ENCODE data around the gene FAM241A. TPM values are rescaled to one million over a fixed set of nuclear protein-coding genes. Genes with fewer than 3 reads are reported as not detected.
A peak's percentile ranks its signal among the peaks of the same experiment; 100 is the strongest.

FAM241A gene
- total and polyA plus RNA-seq, 4 donors, result 2.7 to 4.2 (median 2.9) TPM

DNA sequence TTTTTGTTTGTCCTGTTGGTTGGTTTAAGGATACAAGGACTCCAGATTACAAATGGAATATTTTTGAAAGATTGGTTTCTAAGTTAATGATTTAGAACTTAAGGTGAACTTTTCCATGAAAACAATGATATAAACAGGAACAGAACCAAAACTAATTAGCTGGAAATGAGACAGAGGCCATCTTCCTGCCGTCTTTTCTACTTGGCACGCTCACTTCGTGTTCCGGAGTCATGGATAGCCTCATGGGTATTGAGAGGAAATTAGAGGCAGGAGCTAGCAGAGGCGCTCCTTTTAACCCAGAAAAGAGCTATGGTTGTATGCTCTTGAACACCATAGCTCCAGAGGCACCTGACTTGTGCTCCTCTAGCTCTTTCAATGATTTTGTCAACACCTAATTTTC, 2.4 kb downstream of the FAM241A start:
- ATAC-seq (ENCODE audit: insufficient read depth, low FRiP score) (no peak), DNase-seq (no peak)
- H3K9me3 ChIP-seq (ENCODE audit: control insufficient read depth in 4 of 4, insufficient read depth in 3 of 4, low read length in 3 of 4), result no peaks in the 10 kb centered on the region
- peak overlapping the region; percentile 23 to 70 for H3K27ac ChIP-seq (ENCODE audit: low read depth in 1 of 2, low read length in 1 of 2)
- WGBS, 2 donors, result 41 to 48% methylated on average over 5 of the region's 5 CpGs
- peaks cover 0 to 6% (median 5%) of the 10 kb centered on the region in 3 donors for H3K27me3 ChIP-seq (ENCODE audit: control insufficient read depth in 3 of 3, insufficient read depth in 3 of 3, low read length in 2 of 3)
- peaks cover 0 to 19% (median 0%) of the 10 kb centered on the region in 5 donors for H3K4me1 ChIP-seq (ENCODE audit: control insufficient read depth in 5 of 5, insufficient read depth in 5 of 5, low read length in 5 of 5)
- H3K9ac ChIP-seq (ENCODE audit: insufficient read depth in 1 of 2, low read length in 2 of 2), result no peak overlapping the region
- no peaks in the 10 kb centered on the region for H3K36me3 ChIP-seq (ENCODE audit: control insufficient read depth in 4 of 4, insufficient read depth in 4 of 4, low read length in 4 of 4)
- TF ChIP-seq, protein P1, sequence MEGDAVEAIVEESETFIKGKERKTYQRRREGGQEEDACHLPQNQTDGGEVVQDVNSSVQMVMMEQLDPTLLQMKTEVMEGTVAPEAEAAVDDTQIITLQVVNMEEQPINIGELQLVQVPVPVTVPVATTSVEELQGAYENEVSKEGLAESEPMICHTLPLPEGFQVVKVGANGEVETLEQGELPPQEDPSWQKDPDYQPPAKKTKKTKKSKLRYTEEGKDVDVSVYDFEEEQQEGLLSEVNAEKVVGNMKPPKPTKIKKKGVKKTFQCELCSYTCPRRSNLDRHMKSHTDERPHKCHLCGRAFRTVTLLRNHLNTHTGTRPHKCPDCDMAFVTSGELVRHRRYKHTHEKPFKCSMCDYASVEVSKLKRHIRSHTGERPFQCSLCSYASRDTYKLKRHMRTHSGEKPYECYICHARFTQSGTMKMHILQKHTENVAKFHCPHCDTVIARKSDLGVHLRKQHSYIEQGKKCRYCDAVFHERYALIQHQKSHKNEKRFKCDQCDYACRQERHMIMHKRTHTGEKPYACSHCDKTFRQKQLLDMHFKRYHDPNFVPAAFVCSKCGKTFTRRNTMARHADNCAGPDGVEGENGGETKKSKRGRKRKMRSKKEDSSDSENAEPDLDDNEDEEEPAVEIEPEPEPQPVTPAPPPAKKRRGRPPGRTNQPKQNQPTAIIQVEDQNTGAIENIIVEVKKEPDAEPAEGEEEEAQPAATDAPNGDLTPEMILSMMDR (IDR thresholded peaks at IDR 0.05; ENCODE audit: control extremely low read depth, extremely low read depth), result no peak
- no peak overlapping the region for H3K4me3 ChIP-seq

DNA sequence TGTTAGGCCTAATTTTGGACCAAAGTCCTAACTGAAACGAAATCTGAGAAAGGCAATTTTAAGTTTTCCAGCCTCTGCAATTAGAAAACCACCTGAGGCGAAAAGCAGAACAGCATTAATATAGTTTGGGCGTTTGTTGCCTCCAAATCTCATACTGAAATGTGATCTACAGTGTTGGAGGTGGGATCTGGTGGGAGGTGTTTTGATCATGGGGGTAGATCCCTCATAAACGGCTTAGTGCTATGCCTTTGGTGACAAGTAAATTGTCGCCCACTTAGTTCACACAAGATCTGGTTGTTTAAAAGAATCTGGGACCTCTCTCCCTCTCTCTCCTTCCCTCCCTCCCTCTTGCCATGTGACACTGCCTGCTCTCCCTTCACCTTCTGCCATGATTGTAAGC, 5.7 kb downstream of the FAM241A start:
- ATAC-seq (ENCODE audit: insufficient read depth, low FRiP score) (no peak), DNase-seq (no peak)
- Histone ChIP-seq H3K27me3 (ENCODE audit: control insufficient read depth in 3 of 3, insufficient read depth in 3 of 3, low read length in 2 of 3) (peaks cover 0 to 6% (median 5%) of the 10 kb centered on the region in 3 donors), H3K4me1 (ENCODE audit: control insufficient read depth in 5 of 5, insufficient read depth in 5 of 5, low read length in 5 of 5) (peaks cover 0 to 17% (median 4%) of the 10 kb centered on the region in 5 donors), H3K9me3 (ENCODE audit: control insufficient read depth in 4 of 4, insufficient read depth in 3 of 4, low read length in 3 of 4) (no peaks in the 10 kb centered on the region), H3K27ac (ENCODE audit: low read depth in 1 of 2, low read length in 1 of 2) (no peak overlapping the region), H3K4me3 (no peak overlapping the region), H3K36me3 (ENCODE audit: control insufficient read depth in 4 of 4, insufficient read depth in 4 of 4, low read length in 4 of 4) (no peaks in the 10 kb centered on the region), H3K9ac (ENCODE audit: insufficient read depth in 1 of 2, low read length in 2 of 2) (no peak overlapping the region)
- 92 to 95% methylated on average over 5 of the region's 5 CpGs for WGBS, 2 donors
- TF ChIP-seq, protein P1 (IDR thresholded peaks at IDR 0.05; ENCODE audit: control extremely low read depth, extremely low read depth), result no peak

DNA sequence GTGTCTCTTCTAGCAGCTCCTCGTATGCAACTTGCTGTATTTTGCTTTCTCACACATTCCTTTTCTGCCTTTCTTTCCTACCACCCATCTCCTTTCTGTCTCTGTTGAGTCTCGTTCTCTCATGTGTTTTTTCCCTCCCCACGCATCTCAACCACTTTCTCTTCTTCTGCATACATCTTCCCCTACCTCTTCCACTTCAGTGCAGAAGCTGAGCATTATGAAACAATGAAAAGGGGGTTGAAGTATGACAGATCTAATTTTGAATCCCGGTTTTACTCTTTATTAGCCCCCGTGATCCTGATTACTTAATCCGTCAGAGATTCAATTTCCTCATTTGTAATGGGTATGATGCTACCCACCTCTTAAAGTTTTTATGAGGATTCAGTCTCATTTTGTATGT, 7.3 kb downstream of the FAM241A start:
- Histone ChIP-seq H3K27me3 (ENCODE audit: control insufficient read depth in 3 of 3, insufficient read depth in 3 of 3, low read length in 2 of 3) (peaks cover 0 to 5% (median 0%) of the 10 kb centered on the region in 3 donors), H3K4me3 (no peak overlapping the region), H3K36me3 (ENCODE audit: control insufficient read depth in 4 of 4, insufficient read depth in 4 of 4, low read length in 4 of 4) (no peaks in the 10 kb centered on the region), H3K9me3 (ENCODE audit: control insufficient read depth in 4 of 4, insufficient read depth in 3 of 4, low read length in 3 of 4) (no peaks in the 10 kb centered on the region), H3K27ac (ENCODE audit: low read depth in 1 of 2, low read length in 1 of 2) (no peak overlapping the region), H3K4me1 (ENCODE audit: control insufficient read depth in 5 of 5, insufficient read depth in 5 of 5, low read length in 5 of 5) (peaks cover 0 to 19% (median 4%) of the 10 kb centered on the region in 5 donors), H3K9ac (ENCODE audit: insufficient read depth in 1 of 2, low read length in 2 of 2) (no peak overlapping the region)
- TF ChIP-seq, protein P1 (IDR thresholded peaks at IDR 0.05; ENCODE audit: control extremely low read depth, extremely low read depth), result no peak
- DNase-seq, result no peak
- 40 to 63% methylated on average over 6 of the region's 6 CpGs for WGBS, 2 donors
- ATAC-seq (ENCODE audit: insufficient read depth, low FRiP score), result no peak

DNA sequence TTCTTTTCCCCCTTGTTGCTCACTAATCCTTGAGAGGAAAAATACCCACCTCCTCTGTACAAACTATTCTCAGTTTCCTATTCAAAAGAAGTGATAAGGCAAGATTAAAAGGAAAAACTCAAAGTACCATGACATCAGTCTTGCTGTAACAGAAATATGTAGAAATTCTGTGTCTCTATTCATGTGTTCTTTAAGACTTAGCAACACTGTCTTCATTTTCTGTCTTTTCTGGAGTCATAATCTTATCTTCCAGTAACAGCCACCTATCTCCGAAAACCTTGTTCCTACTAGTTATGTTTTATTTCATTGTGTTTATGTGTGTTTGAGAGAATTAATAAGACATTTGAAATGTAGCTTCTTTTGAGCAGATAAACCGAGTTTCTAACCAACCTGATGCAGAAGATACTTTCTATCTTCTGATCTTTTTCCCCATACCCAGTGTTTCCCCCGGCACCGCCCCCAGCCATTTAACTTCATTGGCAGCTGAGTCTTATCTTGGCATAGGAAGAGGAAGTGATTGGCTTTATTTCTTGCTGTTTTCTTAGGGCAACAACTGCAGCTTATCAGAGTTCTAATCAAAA, 8.0 kb downstream of the FAM241A start:
- TF ChIP-seq, protein P1 (IDR thresholded peaks at IDR 0.05; ENCODE audit: control extremely low read depth, extremely low read depth), result no peak
- Histone ChIP-seq H3K27me3 (ENCODE audit: control insufficient read depth in 3 of 3, insufficient read depth in 3 of 3, low read length in 2 of 3) (no peaks in the 10 kb centered on the region), H3K4me1 (ENCODE audit: control insufficient read depth in 5 of 5, insufficient read depth in 5 of 5, low read length in 5 of 5) (peaks cover 0 to 13% (median 4%) of the 10 kb centered on the region in 5 donors), H3K9ac (ENCODE audit: insufficient read depth in 1 of 2, low read length in 2 of 2) (no peak overlapping the region), H3K9me3 (ENCODE audit: control insufficient read depth in 4 of 4, insufficient read depth in 3 of 4, low read length in 3 of 4) (no peaks in the 10 kb centered on the region), H3K27ac (ENCODE audit: low read depth in 1 of 2, low read length in 1 of 2) (no peak overlapping the region), H3K36me3 (ENCODE audit: control insufficient read depth in 4 of 4, insufficient read depth in 4 of 4, low read length in 4 of 4) (no peaks in the 10 kb centered on the region), H3K4me3 (no peak overlapping the region)
- ATAC-seq (ENCODE audit: insufficient read depth, low FRiP score) (no peak), DNase-seq (no peak)
- 24 to 45% methylated on average over 4 of the region's 4 CpGs for WGBS, 2 donors

Data from lung (tissue), 12 donors.